ENCODE results near the gene SFT2D1.

SFT2D1 gene

DNA sequence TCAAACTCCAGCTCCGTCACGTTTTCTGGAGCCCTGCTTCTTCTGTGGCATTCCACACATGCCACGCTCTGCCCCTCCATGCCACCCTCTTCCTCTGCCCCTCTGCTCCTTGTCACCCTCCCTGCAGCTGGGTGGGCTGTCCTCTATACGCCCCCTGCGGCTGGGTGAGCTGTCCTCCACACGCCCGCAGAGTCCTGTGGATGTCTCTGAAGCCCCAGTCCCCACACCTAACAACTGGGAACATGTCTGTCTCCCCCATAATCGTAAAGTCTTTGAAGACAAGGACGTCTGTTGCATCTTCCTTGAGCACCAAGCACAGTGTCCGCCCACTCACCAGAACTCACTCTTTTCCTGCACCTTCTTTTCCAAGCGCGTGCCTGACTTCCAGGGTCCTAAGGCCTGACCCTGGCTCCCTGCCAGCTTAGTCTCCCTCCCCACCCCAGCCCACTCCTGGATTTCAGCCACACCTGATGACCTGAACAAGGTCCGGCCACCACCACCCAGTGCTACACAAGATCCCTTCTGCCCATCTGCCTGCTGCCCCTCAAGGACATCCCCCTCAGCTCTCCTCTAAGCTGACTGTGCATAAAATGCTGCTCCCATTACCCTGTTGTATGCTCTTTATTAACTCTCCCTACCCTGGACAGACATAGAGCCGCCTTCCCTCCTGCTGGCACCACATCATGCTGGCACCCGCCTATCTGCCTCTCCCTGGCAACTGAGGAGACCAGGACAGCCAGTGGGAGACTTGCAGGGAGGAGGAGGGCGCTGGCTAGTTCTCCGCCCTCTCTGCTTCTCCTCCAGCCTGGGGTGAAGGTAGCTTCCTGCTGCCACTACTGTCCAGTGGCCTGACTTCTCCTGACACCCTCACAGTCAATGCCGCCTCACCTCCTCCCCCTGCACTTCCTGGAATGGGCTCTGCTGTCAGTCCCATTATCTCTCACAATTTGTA lies 23.4 kb downstream of the SFT2D1 start:
- TF ChIP-seq, protein P1, sequence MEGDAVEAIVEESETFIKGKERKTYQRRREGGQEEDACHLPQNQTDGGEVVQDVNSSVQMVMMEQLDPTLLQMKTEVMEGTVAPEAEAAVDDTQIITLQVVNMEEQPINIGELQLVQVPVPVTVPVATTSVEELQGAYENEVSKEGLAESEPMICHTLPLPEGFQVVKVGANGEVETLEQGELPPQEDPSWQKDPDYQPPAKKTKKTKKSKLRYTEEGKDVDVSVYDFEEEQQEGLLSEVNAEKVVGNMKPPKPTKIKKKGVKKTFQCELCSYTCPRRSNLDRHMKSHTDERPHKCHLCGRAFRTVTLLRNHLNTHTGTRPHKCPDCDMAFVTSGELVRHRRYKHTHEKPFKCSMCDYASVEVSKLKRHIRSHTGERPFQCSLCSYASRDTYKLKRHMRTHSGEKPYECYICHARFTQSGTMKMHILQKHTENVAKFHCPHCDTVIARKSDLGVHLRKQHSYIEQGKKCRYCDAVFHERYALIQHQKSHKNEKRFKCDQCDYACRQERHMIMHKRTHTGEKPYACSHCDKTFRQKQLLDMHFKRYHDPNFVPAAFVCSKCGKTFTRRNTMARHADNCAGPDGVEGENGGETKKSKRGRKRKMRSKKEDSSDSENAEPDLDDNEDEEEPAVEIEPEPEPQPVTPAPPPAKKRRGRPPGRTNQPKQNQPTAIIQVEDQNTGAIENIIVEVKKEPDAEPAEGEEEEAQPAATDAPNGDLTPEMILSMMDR (conservative IDR thresholded peaks at IDR 0.05; ENCODE audit: low read depth, low read length), result no peak
- H3K4me3 ChIP-seq (ENCODE audit: low read length), result no peak overlapping the region
- no peak for DNase-seq (ENCODE audit: low read depth)

DNA sequence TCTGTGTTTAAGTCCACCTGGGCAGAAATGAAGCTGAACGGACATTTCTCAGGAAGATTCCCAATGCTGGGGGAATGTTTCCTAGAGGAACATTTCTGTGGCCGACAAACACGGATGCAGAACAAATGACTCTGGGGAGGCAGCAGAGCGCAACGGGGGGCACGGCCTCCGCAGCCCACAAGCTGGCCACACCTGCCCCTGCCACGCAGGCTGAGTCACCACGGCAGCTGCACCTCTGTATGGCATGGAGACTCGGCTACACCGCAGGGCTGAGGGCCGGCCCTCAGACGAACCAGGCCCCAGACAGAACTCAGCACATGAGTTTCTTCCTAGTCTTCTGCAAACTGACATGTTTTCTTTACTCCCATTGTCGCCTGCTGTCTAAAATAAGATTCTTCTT lies 24.1 kb downstream of the SFT2D1 start:
- DNase-seq (ENCODE audit: low read depth), result no peak
- TF ChIP-seq, protein P1 (conservative IDR thresholded peaks at IDR 0.05; ENCODE audit: low read depth, low read length), result no peak
- no peak overlapping the region for H3K4me3 ChIP-seq (ENCODE audit: low read length)

DNA sequence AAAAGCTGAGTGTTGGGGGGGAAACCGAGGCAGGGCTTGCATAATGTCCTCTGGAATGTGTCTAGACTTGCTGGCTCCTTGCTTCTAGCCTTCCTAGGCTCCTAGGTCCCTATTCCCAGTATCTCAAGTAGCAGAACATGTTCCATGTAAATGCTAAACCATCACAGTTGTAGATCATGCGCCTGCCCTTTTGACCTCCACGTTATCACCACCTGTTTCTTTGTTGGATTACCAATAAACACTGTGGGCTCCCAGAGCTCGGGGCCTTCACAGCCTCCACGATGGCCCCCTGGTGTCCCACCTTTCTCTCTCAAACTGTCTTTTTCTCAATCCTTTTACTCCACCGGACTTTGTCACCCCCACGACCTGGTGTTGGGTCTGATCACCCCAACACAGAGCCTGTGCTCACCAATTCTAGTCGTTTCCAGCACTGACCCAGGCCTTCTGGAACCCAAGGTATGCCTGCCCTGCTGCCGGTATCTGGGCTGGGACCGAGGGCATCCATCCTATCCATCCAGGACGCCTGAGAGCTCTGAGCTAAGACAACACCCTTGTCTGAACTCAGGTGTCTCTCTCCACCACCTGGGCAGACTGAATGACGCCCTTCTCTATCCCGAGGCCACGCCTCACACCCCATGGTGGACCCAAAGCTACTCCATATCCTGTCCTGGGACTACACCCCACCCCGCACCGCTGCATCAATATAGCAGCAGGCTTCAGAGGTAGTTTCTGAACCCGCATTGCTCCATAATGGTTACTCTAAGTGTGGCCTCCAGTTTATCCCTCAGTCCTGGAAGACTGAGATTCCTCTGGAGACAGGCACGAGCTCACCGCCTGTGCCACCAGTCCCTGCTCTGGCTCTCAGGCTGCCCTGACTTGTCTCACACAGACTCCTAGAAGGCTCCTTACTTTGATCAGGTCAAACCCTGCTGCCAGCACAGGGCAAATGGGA lies 24.8 kb downstream of the SFT2D1 start:
- no peak for DNase-seq (ENCODE audit: low read depth)
- no peak overlapping the region for H3K4me3 ChIP-seq (ENCODE audit: low read length)
- TF ChIP-seq, protein P1 (conservative IDR thresholded peaks at IDR 0.05; ENCODE audit: low read depth, low read length), result no peak

DNA sequence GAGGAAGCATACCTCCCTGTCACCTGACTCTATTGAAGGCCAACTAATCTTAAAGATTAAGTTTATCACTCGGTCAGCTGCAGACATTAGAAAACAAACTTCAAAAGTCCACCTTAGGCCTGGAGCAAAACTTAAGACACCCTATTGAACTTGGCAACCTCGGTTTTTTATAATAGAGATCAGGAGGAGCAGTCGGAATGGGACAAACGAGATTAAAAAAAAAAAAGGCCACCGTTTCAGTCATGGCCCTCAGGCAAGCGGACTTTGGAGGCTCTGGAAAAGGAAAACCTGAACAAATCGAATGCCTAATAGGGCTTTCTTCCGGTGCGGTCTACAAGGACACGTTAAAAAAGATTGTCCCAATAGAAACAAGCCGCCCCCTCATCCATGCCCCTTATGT lies 26.9 kb downstream of the SFT2D1 start:
- TF ChIP-seq, protein P1 (conservative IDR thresholded peaks at IDR 0.05; ENCODE audit: low read depth, low read length), result no peak
- H3K4me3 ChIP-seq (ENCODE audit: low read length), result no peak overlapping the region
- no peak for DNase-seq (ENCODE audit: low read depth)

DNA sequence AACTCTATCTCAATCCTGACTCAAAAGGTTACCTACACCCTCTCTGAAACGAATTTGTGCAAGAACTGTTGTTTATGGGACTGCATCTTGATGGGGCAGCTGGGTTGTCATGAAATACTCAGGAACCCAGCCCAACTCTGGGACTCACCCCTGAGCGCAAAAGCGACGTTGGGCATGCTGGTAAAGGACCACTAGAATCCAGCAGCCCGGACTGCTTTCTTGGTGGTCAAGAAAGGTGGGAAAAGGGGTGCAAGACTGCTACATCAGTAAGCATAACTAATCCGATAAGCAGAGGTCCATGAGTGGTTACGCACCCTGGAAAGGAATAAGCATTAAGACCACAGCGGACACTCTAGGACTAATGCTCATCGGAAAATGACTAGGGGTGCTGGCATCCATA lies 27.9 kb downstream of the SFT2D1 start:
- TF ChIP-seq, protein P1 (conservative IDR thresholded peaks at IDR 0.05; ENCODE audit: low read depth, low read length), result no peak
- no peak overlapping the region for H3K4me3 ChIP-seq (ENCODE audit: low read length)
- no peak for DNase-seq (ENCODE audit: low read depth)

DNA sequence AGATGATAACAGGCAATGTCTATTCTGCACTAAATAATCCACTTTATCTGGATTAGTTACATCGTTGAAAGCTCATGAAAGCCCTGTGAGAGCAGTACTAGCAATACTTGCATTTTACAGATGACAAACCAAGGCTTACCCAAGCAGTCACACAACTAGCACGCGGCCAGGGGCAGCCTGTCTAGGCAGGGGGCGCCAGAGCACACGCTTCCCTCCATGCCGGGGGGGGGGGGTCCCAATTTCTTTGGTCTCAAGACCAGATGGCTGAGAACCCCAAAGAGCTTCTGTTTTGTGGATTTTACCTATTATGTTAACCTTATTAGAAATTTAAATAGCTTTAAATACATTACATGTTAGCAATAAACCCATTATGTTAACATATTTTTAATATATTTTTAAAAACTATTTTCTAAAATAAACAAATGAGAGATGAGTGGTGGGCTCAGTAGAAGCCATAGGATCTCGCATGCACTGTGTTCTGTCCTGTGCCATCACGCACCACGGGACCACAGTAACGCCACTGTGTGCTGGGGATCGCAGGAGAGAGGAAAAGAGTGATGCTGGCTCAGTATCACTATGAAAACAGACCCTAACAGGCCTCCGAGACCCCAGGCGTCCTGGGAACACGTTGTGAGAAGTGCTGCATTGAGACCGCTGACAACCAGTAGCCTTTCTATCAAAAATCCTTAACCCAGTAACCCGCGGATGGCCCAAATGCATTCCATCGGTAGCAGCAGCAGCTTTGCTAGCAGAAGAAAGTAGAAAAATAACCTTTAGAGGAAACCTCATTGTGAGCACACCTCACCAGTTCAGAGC lies 28.9 kb downstream of the SFT2D1 start:
- TF ChIP-seq, protein P1 (conservative IDR thresholded peaks at IDR 0.05; ENCODE audit: low read depth, low read length), result peak; percentile 67
- no peak overlapping the region for H3K4me3 ChIP-seq (ENCODE audit: low read length)
- no peak for DNase-seq (ENCODE audit: low read depth)

Measured in retinal pigment epithelial cell (primary cell).